A549 (cell line): ENCODE data around the gene WDR35. TPM values are rescaled to one million over a fixed set of nuclear protein-coding genes. Genes with fewer than 3 reads are reported as not detected.

Experiments used
- ATAC-seq, 2 experiments: fragments of 200-7000 bp in 1 of 2; fragments of >200 bp in 1 of 2; cut with Nextera tagmentation in 1 of 2; cut with Tn5 transposase in 1 of 2; 3 replicates each; pipeline versions ENCODE4 v1.8.0 to v1.9.1; 2018 to 2020; ENCODE audit warnings: mild to moderate bottlenecking in 1 of 2, moderate library complexity in 1 of 2
- CTCF ChIA-PET: fragments of 300-600 bp; sonication (Branson Sonifier 250); formaldehyde crosslinking; extraction: SDS; loops from one replicate; lab custom pipeline; 2021; ENCODE audit warnings: antibody characterized with exemption, inconsistent platforms; lab: Yijun Ruan, JAX
- POLR2A ChIA-PET: fragments of 350-600 bp; formaldehyde crosslinking; extraction: SDS; loops from one replicate; lab custom pipeline; 2021; ENCODE audit warnings: antibody characterized with exemption, inconsistent platforms; lab: Yijun Ruan, JAX
- DNase-seq, 2 experiments: peaks; one replicate each; pipeline versions ENCODE4 v3.0.0 to v3.0.0-alpha.2; 2011 to 2016; ENCODE audit warnings: low read depth in 1 of 2, low spot score in 1 of 2
- FAIRE-seq: peaks from 2 replicates; lab custom pipeline; 2011; peaks lifted over from hg19 to GRCh38; lab: Jason Lieb, UNC
- H3K27ac ChIP-seq, 2 experiments: fragments of >200 bp; sonication (Bioruptor Twin); formaldehyde crosslinking; 3 replicates each; pipeline ENCODE4 v1.5.1; 2016 to 2017
- H3K4me1 ChIP-seq: fragments of >200 bp; sonication (Bioruptor Twin); formaldehyde crosslinking; 3 replicates; pipeline ENCODE4 v1.6.1; 2016
- H3K4me2 ChIP-seq: fragments of >200 bp; sonication (Bioruptor Twin); formaldehyde crosslinking; 3 replicates; pipeline ENCODE4 v1.6.1; 2016
- H3K4me3 ChIP-seq: fragments of >200 bp; sonication (Bioruptor Twin); formaldehyde crosslinking; 3 replicates; pipeline ENCODE4 v1.5.1; 2016
- H3K9me3 ChIP-seq: fragments of >200 bp; sonication (Bioruptor Twin); formaldehyde crosslinking; 3 replicates; pipeline ENCODE4 v1.6.1; 2016
- BHLHE40 ChIP-seq: IDR thresholded peaks from 2 replicates; pipeline ENCODE4 v1.6.1; 2012; ENCODE audit warnings: low read depth, low read length, inconsistent platforms
- CBX2 ChIP-seq: fragments of 200-600 bp; sonication (generic); IDR thresholded peaks from 2 replicates; pipeline ENCODE4 v1.6.1; 2016; ENCODE audit warnings: low read depth, mild to moderate bottlenecking, borderline replicate concordance
- CHD2 ChIP-seq: fragments of 150-350 bp; IDR thresholded peaks from 2 replicates; pipeline ENCODE4 v1.6.1; 2014; ENCODE audit warnings: low read length; ENCODE audit not compliant: partially characterized antibody
- CTCF ChIP-seq: fragments of >200 bp; sonication (Bioruptor Twin); formaldehyde crosslinking; IDR thresholded peaks from 3 replicates; pipeline ENCODE4 v1.5.1; 2016
- E2F6 ChIP-seq: IDR thresholded peaks from 2 replicates; pipeline ENCODE4 v1.6.1; 2012; ENCODE audit warnings: low read depth, borderline replicate concordance
- EHF ChIP-seq: fragments of 250-450 bp; sonication (Bioruptor Pico); IDR thresholded peaks from 2 replicates; pipeline ENCODE4 v1.5.0; 2020; ENCODE audit warnings: mild to moderate bottlenecking
- ESRRA ChIP-seq: fragments of 150-350 bp; IDR thresholded peaks from 2 replicates; pipeline ENCODE4 v1.6.1; 2014; ENCODE audit warnings: mild to moderate bottlenecking, low read length, borderline replicate concordance
- FOSB ChIP-seq: fragments of 250-450 bp; sonication (Bioruptor Pico); IDR thresholded peaks from 2 replicates; pipeline ENCODE4 v1.5.0; 2020; ENCODE audit warnings: mild to moderate bottlenecking, moderate library complexity
- FOXS1 ChIP-seq: fragments of 250-450 bp; sonication (Bioruptor Pico); IDR thresholded peaks from 2 replicates; pipeline ENCODE4 v1.5.0; 2020; ENCODE audit warnings: mild to moderate bottlenecking, moderate library complexity
- GATA3 ChIP-seq: IDR thresholded peaks from 2 replicates; pipeline ENCODE4 v1.6.1; 2012; ENCODE audit warnings: borderline replicate concordance
- HES2 ChIP-seq: fragments of >200 bp; sonication (Bioruptor Twin); formaldehyde crosslinking; IDR thresholded peaks from 2 replicates; pipeline ENCODE4 v1.6.1; 2016
- HOXB5 ChIP-seq: fragments of 250-450 bp; sonication (Bioruptor Pico); IDR thresholded peaks from 2 replicates; pipeline ENCODE4 v1.5.0; 2020; ENCODE audit warnings: mild to moderate bottlenecking, moderate library complexity
- JUN ChIP-seq, 2 experiments: fragments of >200 bp; sonication (Bioruptor Twin); formaldehyde crosslinking; IDR thresholded peaks; 2 replicates in 1 of 2; 3 replicates in 1 of 2; pipeline ENCODE4 v1.6.1; 2016 to 2017
- KDM1A ChIP-seq: fragments of 200-600 bp; sonication (generic); IDR thresholded peaks from 2 replicates; pipeline ENCODE4 v1.6.1; 2016; ENCODE audit warnings: low read depth, mild to moderate bottlenecking
- KDM5A ChIP-seq: fragments of 200-600 bp; sonication (generic); IDR thresholded peaks from 2 replicates; pipeline ENCODE4 v1.6.1; 2016; ENCODE audit warnings: antibody characterized with exemption, mild to moderate bottlenecking
- MAFK ChIP-seq: fragments of 450-650 bp; IDR thresholded peaks from 2 replicates; pipeline ENCODE4 v1.6.1; 2014; ENCODE audit not compliant: partially characterized antibody
- MAX ChIP-seq: IDR thresholded peaks from 2 replicates; pipeline ENCODE4 v1.6.1; 2012
- MYC ChIP-seq: IDR thresholded peaks from 2 replicates; pipeline ENCODE4 v1.6.1; 2012; ENCODE audit warnings: mild to moderate bottlenecking, inconsistent platforms, low read length, improper control_type of control experiment, borderline replicate concordance
- NPAS2 ChIP-seq: fragments of 250-450 bp; sonication (Bioruptor Pico); IDR thresholded peaks from 2 replicates; pipeline ENCODE4 v1.8.0; 2022; ENCODE audit warnings: mild to moderate bottlenecking, moderate library complexity, borderline replicate concordance
- POLR2A ChIP-seq: IDR thresholded peaks from 2 replicates; pipeline ENCODE4 v1.6.1; 2012; ENCODE audit warnings: mild to moderate bottlenecking, low read length
- POLR2AphosphoS2 ChIP-seq: conservative IDR thresholded peaks from 2 replicates; pipeline ENCODE4 v1.6.1; 2012; ENCODE audit warnings: low read length, improper control_type of control experiment, inconsistent platforms
- RAD21 ChIP-seq, 2 experiments: fragments of >200 bp in 1 of 2; sonication (Bioruptor Twin) in 1 of 2; formaldehyde crosslinking in 1 of 2; IDR thresholded peaks in 1 of 2; conservative IDR thresholded peaks in 1 of 2; 2 replicates in 1 of 2; 3 replicates in 1 of 2; pipeline ENCODE4 v1.6.1; 2012 to 2018; ENCODE audit warnings: inconsistent platforms in 1 of 2
- RCOR1 ChIP-seq: fragments of 150-350 bp; IDR thresholded peaks from 2 replicates; pipeline ENCODE4 v1.6.1; 2014; ENCODE audit warnings: antibody characterized with exemption, low read length, low read depth
- RNF2 ChIP-seq: fragments of 200-600 bp; sonication (generic); IDR thresholded peaks from 2 replicates; pipeline ENCODE4 v1.6.1; 2016; ENCODE audit warnings: low read depth, mild to moderate bottlenecking, antibody characterized with exemption, moderate library complexity, borderline replicate concordance
- SMC3 ChIP-seq: fragments of >200 bp; sonication (Bioruptor Twin); formaldehyde crosslinking; IDR thresholded peaks from 3 replicates; pipeline ENCODE4 v1.6.1; 2018; ENCODE audit warnings: inconsistent platforms
- TP53 ChIP-seq: fragments of 250-450 bp; sonication (Bioruptor Pico); IDR thresholded peaks from 2 replicates; pipeline ENCODE4 v1.5.0; 2021; ENCODE audit warnings: mild to moderate bottlenecking, moderate library complexity
- ZC3H11A ChIP-seq: fragments of 450-650 bp; IDR thresholded peaks from 2 replicates; pipeline ENCODE4 v1.6.1; 2014; ENCODE audit warnings: antibody characterized with exemption, mild to moderate bottlenecking
- ZNF302 ChIP-seq: fragments of 250-450 bp; sonication (Bioruptor Pico); IDR thresholded peaks from 2 replicates; pipeline ENCODE4 v1.9.0; 2021; ENCODE audit warnings: inconsistent platforms, mild to moderate bottlenecking, moderate library complexity
- ZSCAN20 ChIP-seq: fragments of 250-450 bp; sonication (Bioruptor Pico); IDR thresholded peaks from 2 replicates; pipeline ENCODE4 v1.8.0; 2022; ENCODE audit warnings: mild to moderate bottlenecking, moderate library complexity
- WGBS: methylation state at CpG from one replicate; pipeline ENCODE4 v1.1.6; 2017; ENCODE audit errors: missing lambda C conversion rate; 5-methylcytosine and 5-hydroxymethylcytosine counted together
- polyA plus RNA-seq, 4 experiments: library from polyadenylated mRNA; depleted of rRNA in 3 of 4; stranded (reverse); fragments of >200 nt; fragmentation: RNase III in 1 of 4; extraction: RNeasy Plus Mini Kit Qiagen cat#74134 plus additional on column Dnase treatment in 1 of 4; gene quantifications; 2 replicates in 3 of 4; 3 replicates in 1 of 4; pipeline ENCODE4 v1.2.3, GENCODE V29; 2011 to 2017

Gene WDR35
- polyA plus RNA-seq, 2 of the 4 experiments (the other 2 are of a cell fraction): 12.1 to 28.5 TPM

GRCh38 chr2:19944205-19944845, 45.6 kb downstream of the WDR35 start (continued):
- TF ChIP-seq MYC: no peak

GRCh38 chr2:19943189-19943588, 46.7 kb downstream of the WDR35 start:
- no peak for TF ChIP-seq RNF2
- no peak for TF ChIP-seq ESRRA
- TF ChIP-seq HOXB5 (CRISPR knock-in tag): no peak
- no peak for TF ChIP-seq NPAS2 (CRISPR knock-in tag)
- TF ChIP-seq POLR2AphosphoS2: no peak
- no peak for TF ChIP-seq CTCF
- TF ChIP-seq ZSCAN20 (CRISPR knock-in tag): no peak
- TF ChIP-seq BHLHE40: no peak
- TF ChIP-seq POLR2A: no peak
- no peak for TF ChIP-seq EHF (CRISPR knock-in tag)
- TF ChIP-seq FOXS1 (CRISPR knock-in tag): no peak
- TF ChIP-seq CBX2: no peak
- no peak for TF ChIP-seq MAX
- no peak for TF ChIP-seq RAD21 (conservative IDR thresholded peaks at IDR 0.05 in 1 of 2, IDR thresholded peaks at IDR 0.05 in 1 of 2)
- TF ChIP-seq ZNF302 (CRISPR knock-in tag): no peak
- no peak for TF ChIP-seq E2F6
- no peak for TF ChIP-seq ZC3H11A
- ChIA-PET POLR2A (no interaction called here), CTCF (interaction anchor here (1.1 to 1.4 kb wide), 2 partner anchors 12 to 164 kb away, joined by 3 to 5 read pairs; no protein-coding TSS in a partner anchor)
- H3K4me2 ChIP-seq: no peak overlapping the region
- WGBS: 67% methylated on average over 1 of the region's 1 CpG
- ATAC-seq: no peak
- DNase-seq: no peak
- H3K4me1 ChIP-seq: peaks cover 11% of the 10 kb centered on the region
- no peak for FAIRE-seq
- no peaks in the 10 kb centered on the region for H3K9me3 ChIP-seq
- H3K4me3 ChIP-seq: no peak overlapping the region
- H3K27ac ChIP-seq: no peak overlapping the region

- no peak overlapping the region for H3K4me3 ChIP-seq
Measured at GRCh38 chr2:19942199-19942598, 47.7 kb downstream of the WDR35 start.

More at GRCh38 chr2:19942199-19942598, 47.7 kb downstream of the WDR35 start:
- TF ChIP-seq EHF (CRISPR knock-in tag): no peak
- no peak for TF ChIP-seq KDM5A
- no peak for TF ChIP-seq KDM1A
- no peak for TF ChIP-seq HES2
- no peak for TF ChIP-seq TP53
- TF ChIP-seq RCOR1: no peak
- TF ChIP-seq SMC3: no peak
- TF ChIP-seq CHD2: no peak
- TF ChIP-seq FOSB: no peak
- TF ChIP-seq ZNF302 (CRISPR knock-in tag): no peak
- no peak for TF ChIP-seq MAX
- TF ChIP-seq JUN (IDR thresholded peaks at IDR 0.05): no peak
- TF ChIP-seq RNF2: no peak
- no peak for TF ChIP-seq GATA3
- TF ChIP-seq MAFK: no peak
- no peak for TF ChIP-seq NPAS2 (CRISPR knock-in tag)
- TF ChIP-seq CBX2: no peak
- FAIRE-seq: no peak
- Histone ChIP-seq H3K4me1 (peaks cover 3% of the 10 kb centered on the region), H3K9me3 (no peaks in the 10 kb centered on the region), H3K27ac (no peak overlapping the region), H3K4me2 (no peak overlapping the region)
- CTCF ChIA-PET: interaction anchor here (0.8 to 1.4 kb wide), 4 partner anchors 13 to 349 kb away, joined by 3 to 5 read pairs (median 3); no protein-coding TSS in a partner anchor
- ATAC-seq: no peak
- POLR2A ChIA-PET: no interaction called here
- DNase-seq: no peak
